ENCODE data around the gene SYNGAP1.
"Not testable (repeated sequence)": the region's sequence is repeated elsewhere in the genome, so short reads cannot be mapped to it uniquely, and the experiment has no call there.

The SYNGAP1 gene

DNA sequence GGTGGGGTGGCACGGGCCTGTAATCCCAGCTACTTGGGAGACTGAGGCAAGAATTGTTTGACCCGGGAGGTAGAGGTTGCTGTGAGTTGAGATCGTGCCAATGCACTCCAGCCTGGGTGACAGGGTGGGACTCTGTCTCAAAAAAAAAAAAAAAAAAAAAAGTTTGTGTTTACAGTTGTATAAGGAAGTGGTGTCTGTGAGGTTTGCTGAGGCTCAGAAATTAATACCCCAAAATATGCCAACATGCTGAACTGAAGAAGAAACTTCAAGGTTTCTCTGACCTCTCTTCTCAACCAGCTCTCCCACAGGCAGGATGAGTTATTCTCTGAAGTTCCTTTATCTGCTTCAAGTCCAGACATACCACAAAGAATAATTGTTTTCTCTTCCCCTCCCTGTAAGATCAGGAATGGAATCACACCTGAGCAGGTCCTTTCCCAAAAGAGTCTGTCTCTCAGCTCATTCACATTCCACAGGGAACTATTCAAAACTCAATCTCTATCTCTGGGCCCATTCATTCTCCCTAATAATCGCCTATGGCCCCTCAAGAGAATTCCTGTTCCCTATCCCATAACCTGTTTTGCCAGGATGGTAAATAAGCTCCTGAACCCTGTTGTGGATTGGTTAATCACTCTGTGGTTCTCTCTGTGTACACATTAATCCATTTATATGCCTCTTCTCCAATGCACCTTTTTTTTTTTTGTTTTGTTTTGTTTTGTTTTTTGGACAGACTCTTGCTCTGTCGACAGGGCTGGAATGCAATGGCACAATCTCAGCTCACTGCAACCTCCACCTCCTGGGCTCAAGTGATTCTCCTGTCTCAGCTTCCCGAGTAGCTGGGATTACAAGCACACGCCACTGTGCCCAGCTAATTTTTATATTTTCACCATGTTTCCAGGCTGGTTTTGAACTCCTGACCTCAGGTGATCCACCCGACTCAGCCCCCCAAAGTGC is 45.6 kb upstream of the SYNGAP1 start:
- Histone ChIP-seq H3K27ac (ENCODE audit: low read length) (no peak overlapping the region), H3K36me3 (ENCODE audit: insufficient read depth, low read length) (no peaks in the 10 kb centered on the region), H2AFZ (ENCODE audit: low read depth, low read length) (no peak overlapping the region), H3K9me3 (ENCODE audit: insufficient read depth, low read length, severe bottlenecking) (no peaks in the 10 kb centered on the region), H3K79me2 (ENCODE audit: insufficient read depth, low read length) (no peaks in the 10 kb centered on the region), H3K4me1 (ENCODE audit: insufficient read depth, low read length) (no peaks in the 10 kb centered on the region), H3K9ac (ENCODE audit: low read depth, low read length) (no peak overlapping the region), H4K20me1 (ENCODE audit: insufficient read depth, low read length) (no peaks in the 10 kb centered on the region), H3K4me2 (ENCODE audit: insufficient read depth, low read length) (no peak overlapping the region), H3K27me3 (ENCODE audit: insufficient read depth, low read length, poor library complexity) (peaks cover 2% of the 10 kb centered on the region), H3K4me3 (ENCODE audit: low read depth in 1 of 2, low read length in 2 of 2) (no peak overlapping the region)
- TF ChIP-seq EZH2 (IDR thresholded peaks at IDR 0.05; ENCODE audit: borderline replicate concordance, low read depth, low read length, severe bottlenecking) (no peak), CTCF (IDR thresholded peaks at IDR 0.05; ENCODE audit: borderline replicate concordance, extremely low read depth, low read length, poor library complexity, severe bottlenecking) (no peak)
- ATAC-seq (ENCODE audit: insufficient read depth, low read depth) (no peak), DNase-seq (no peak)

DNA sequence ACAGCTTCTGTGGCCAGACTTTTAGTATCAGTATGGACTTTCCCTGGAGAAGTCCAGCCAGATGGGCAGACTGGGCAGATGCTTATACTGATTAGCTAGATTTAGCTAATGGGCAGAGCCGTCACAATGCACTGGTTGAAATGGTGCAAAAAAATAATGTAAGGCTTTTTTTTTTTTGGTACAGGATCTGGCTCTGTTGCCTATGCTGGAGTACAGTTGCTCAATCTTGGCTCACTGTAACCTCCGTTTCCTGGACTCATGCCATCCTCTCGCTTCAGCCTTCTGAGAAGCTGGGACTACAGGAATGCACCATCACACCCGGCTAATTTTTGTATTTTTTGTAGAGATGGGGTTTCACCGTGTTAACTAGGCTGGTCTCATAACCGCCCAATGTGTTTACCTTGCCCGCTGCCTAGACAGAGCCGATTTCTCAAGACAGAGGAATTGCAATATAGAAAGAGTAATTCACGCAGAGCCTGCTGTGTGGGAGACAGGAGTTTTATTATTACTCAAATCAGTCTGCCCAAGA is 44.7 kb upstream of the SYNGAP1 start:
- Histone ChIP-seq H3K4me1 (ENCODE audit: insufficient read depth, low read length) (no peaks in the 10 kb centered on the region), H3K27me3 (ENCODE audit: insufficient read depth, low read length, poor library complexity) (peaks cover 2% of the 10 kb centered on the region), H3K27ac (ENCODE audit: low read length) (no peak overlapping the region), H3K4me2 (ENCODE audit: insufficient read depth, low read length) (no peak overlapping the region), H3K9me3 (ENCODE audit: insufficient read depth, low read length, severe bottlenecking) (no peaks in the 10 kb centered on the region), H2AFZ (ENCODE audit: low read depth, low read length) (no peak overlapping the region), H3K79me2 (ENCODE audit: insufficient read depth, low read length) (no peaks in the 10 kb centered on the region), H3K4me3 (ENCODE audit: low read depth in 1 of 2, low read length in 2 of 2) (no peak overlapping the region), H4K20me1 (ENCODE audit: insufficient read depth, low read length) (no peaks in the 10 kb centered on the region), H3K9ac (ENCODE audit: low read depth, low read length) (no peak overlapping the region), H3K36me3 (ENCODE audit: insufficient read depth, low read length) (no peaks in the 10 kb centered on the region)
- ATAC-seq (ENCODE audit: insufficient read depth, low read depth) (no peak), DNase-seq (no peak)
- TF ChIP-seq CTCF (IDR thresholded peaks at IDR 0.05; ENCODE audit: borderline replicate concordance, extremely low read depth, low read length, poor library complexity, severe bottlenecking) = no peak
- TF ChIP-seq EZH2 (IDR thresholded peaks at IDR 0.05; ENCODE audit: borderline replicate concordance, low read depth, low read length, severe bottlenecking) = no peak

GRCh38 chr6:33377171-33377570 is 42.7 kb upstream of the SYNGAP1 start:
- TF ChIP-seq EZH2 (IDR thresholded peaks at IDR 0.05; ENCODE audit: borderline replicate concordance, low read depth, low read length, severe bottlenecking) (no peak), CTCF (IDR thresholded peaks at IDR 0.05; ENCODE audit: borderline replicate concordance, extremely low read depth, low read length, poor library complexity, severe bottlenecking) (no peak)
- Histone ChIP-seq H4K20me1 (ENCODE audit: insufficient read depth, low read length) (no peaks in the 10 kb centered on the region), H2AFZ (ENCODE audit: low read depth, low read length) (no peak overlapping the region), H3K27ac (ENCODE audit: low read length) (no peak overlapping the region), H3K79me2 (ENCODE audit: insufficient read depth, low read length) (no peaks in the 10 kb centered on the region), H3K4me3 (ENCODE audit: low read depth in 1 of 2, low read length in 2 of 2) (no peak overlapping the region), H3K9me3 (ENCODE audit: insufficient read depth, low read length, severe bottlenecking) (no peaks in the 10 kb centered on the region), H3K36me3 (ENCODE audit: insufficient read depth, low read length) (no peaks in the 10 kb centered on the region), H3K4me1 (ENCODE audit: insufficient read depth, low read length) (no peaks in the 10 kb centered on the region), H3K4me2 (ENCODE audit: insufficient read depth, low read length) (no peak overlapping the region), H3K27me3 (ENCODE audit: insufficient read depth, low read length, poor library complexity) (peaks cover 2% of the 10 kb centered on the region), H3K9ac (ENCODE audit: low read depth, low read length) (no peak overlapping the region)
- no peak for ATAC-seq (ENCODE audit: insufficient read depth, low read depth)
- DNase-seq = no peak

DNA sequence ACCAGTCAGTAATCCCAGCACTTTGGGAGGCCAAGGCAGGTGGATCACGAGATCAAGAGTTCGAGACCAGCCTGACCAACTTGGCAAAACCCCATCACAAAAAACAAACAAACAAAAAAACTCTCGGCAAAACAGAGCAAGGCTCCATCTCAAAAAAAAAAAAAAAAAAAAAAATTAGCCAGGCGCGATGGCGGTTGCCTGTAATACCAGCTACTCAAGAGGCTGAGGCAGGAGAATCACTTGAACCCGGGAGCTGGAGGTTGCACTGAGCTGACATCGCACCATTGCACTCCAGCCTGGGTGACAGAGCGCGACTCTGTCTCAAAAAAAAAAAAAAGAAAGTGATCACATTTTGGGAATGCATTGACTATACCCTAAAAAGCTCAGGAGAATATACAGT is 40.7 kb upstream of the SYNGAP1 start:
- not testable (repeated sequence) for H3K4me3 ChIP-seq (ENCODE audit: low read depth in 1 of 2, low read length in 2 of 2); H3K79me2 ChIP-seq (ENCODE audit: insufficient read depth, low read length); H3K4me1 ChIP-seq (ENCODE audit: insufficient read depth, low read length); H3K4me2 ChIP-seq (ENCODE audit: insufficient read depth, low read length); H3K9me3 ChIP-seq (ENCODE audit: insufficient read depth, low read length, severe bottlenecking); H2AFZ ChIP-seq (ENCODE audit: low read depth, low read length); H4K20me1 ChIP-seq (ENCODE audit: insufficient read depth, low read length); ATAC-seq (ENCODE audit: insufficient read depth, low read depth); DNase-seq; H3K27ac ChIP-seq (ENCODE audit: low read length); H3K9ac ChIP-seq (ENCODE audit: low read depth, low read length); H3K27me3 ChIP-seq (ENCODE audit: insufficient read depth, low read length, poor library complexity); H3K36me3 ChIP-seq (ENCODE audit: insufficient read depth, low read length)

Data from DND-41 (cell line).